ENCODE results near the gene SMS. TPM values are rescaled to one million over a fixed set of nuclear protein-coding genes. Genes with fewer than 3 reads are reported as not detected.

SMS gene
- total and polyA plus RNA-seq, 10 of the 15 experiments (the other 5 are each of a cell fraction or from before 2014, with no cell fraction given): 55.8 to 156 (median 114) TPM

- in situ Hi-C loops (cut with MboI) (no loop called here), intact Hi-C loops (cut with micrococcal nuclease; ENCODE audit: unreplicated experiment) (no loop called here)
- CTCF ChIA-PET: interaction anchor here (0.8 kb wide), 2 partner anchors 18 to 128 kb away, joined by 3 to 4 read pairs; partner anchors contain the start of gene MBTPS2
- no peak overlapping the region for H2AFZ ChIP-seq (ENCODE audit: control insufficient read depth, low read depth, low read length)
- no peak overlapping the region for H3K4me3 ChIP-seq
- peaks cover 0 to 3% of the 10 kb centered on the region in 2 experiments; a peak in 3 of 4 replicates for H3K36me3 ChIP-seq (ENCODE audit: control insufficient read depth in 2 of 2, insufficient read depth in 2 of 2, low read length in 1 of 2)
- H3K9me3 ChIP-seq (replicated peaks; ENCODE audit: control insufficient read depth, insufficient read depth, low read length): no peaks in the 10 kb centered on the region
- 77% methylated on average over 9 of the region's 9 CpGs for WGBS (ENCODE audit: insufficient coverage, insufficient replicate concordance, low lambda C conversion rate, missing lambda C conversion rate)
- H3K79me2 ChIP-seq (ENCODE audit: control insufficient read depth, insufficient read depth, low read length): peaks cover 12% of the 10 kb centered on the region
- no TSS peak for BruUV-seq (replicated peaks)
- FAIRE-seq: no peak
- H3K4me2 ChIP-seq (ENCODE audit: control insufficient read depth, insufficient read depth): no peak overlapping the region
- TF ChIP-seq RFX5 (IDR thresholded peaks at IDR 0.05; ENCODE audit: low read depth, low read length) (no peak), IRF5 (IDR thresholded peaks at IDR 0.05; ENCODE audit: borderline replicate concordance) (no peak), BMI1 (IDR thresholded peaks at IDR 0.05; ENCODE audit: borderline replicate concordance) (no peak), CBFB (IDR thresholded peaks at IDR 0.05; ENCODE audit: low read depth) (no peak), RBBP5 (conservative IDR thresholded peaks at IDR 0.05) (no peak), RELA (IDR thresholded peaks at IDR 0.05; ENCODE audit: borderline replicate concordance, partially characterized antibody) (no peak), USF2 (IDR thresholded peaks at IDR 0.05; ENCODE audit: borderline replicate concordance, low read depth, low read length) (no peak), PML (IDR thresholded peaks at IDR 0.05; ENCODE audit: low read length) (no peak), SUPT20H (IDR thresholded peaks at IDR 0.05; ENCODE audit: borderline replicate concordance, control insufficient read depth, low read depth, low read length) (no peak), POLR2A (IDR thresholded peaks at IDR 0.05; ENCODE audit: low read depth, low read length) (no peak), POU2F2 (IDR thresholded peaks at IDR 0.05; ENCODE audit: borderline replicate concordance, low read depth, low read length) (no peak), BHLHE40 (IDR thresholded peaks at IDR 0.05; ENCODE audit: borderline replicate concordance in 1 of 2, low read depth in 2 of 2, low read length in 1 of 2) (no peak)
- no peaks in the 10 kb centered on the region for H3K4me1 ChIP-seq (ENCODE audit: control insufficient read depth, insufficient read depth, low read length)
- H3K9ac ChIP-seq (ENCODE audit: control insufficient read depth, insufficient read depth, low read length): no peak overlapping the region
- H4K20me1 ChIP-seq (ENCODE audit: control insufficient read depth, insufficient read depth): no peaks in the 10 kb centered on the region
- POLR2A ChIA-PET: no interaction called here
- no peak for DNase-seq (ENCODE audit: low read depth, low spot score)
- ATAC-seq: no peak
- no peaks in the 10 kb centered on the region for H3K27me3 ChIP-seq (replicated peaks in 1 of 2; ENCODE audit: control insufficient read depth in 2 of 2, insufficient read depth in 2 of 2, low read length in 1 of 2)
- SMC1A ChIA-PET (ENCODE audit: uncharacterized antibody, unreplicated experiment): interaction anchor here (1.0 to 1.1 kb wide), 2 partner anchors 8 to 18 kb away, joined by 3 read pairs; no protein-coding TSS in a partner anchor
- RAD21 ChIA-PET (ENCODE audit: unreplicated experiment): interaction anchor here (1.5 kb wide), 1 partner anchor 18 kb away, joined by 5 read pairs; no protein-coding TSS in a partner anchor
- H3K27ac ChIP-seq (ENCODE audit: control insufficient read depth, insufficient read depth): no peak overlapping the region
Observed at GRCh38 chrX:21966866-21967265, 26.4 kb downstream of the SMS start.
